Endothelial cell of umbilical vein (primary cell): ENCODE measurements around the gene FMNL3. TPM values are rescaled to one million over a fixed set of nuclear protein-coding genes. Genes with fewer than 3 reads are reported as not detected.

ENCODE experiments used
- BruUV-seq: library from RNA; stranded (reverse); fragments of 400-500 nt; replicated peaks from 2 replicates; lab custom pipeline; 2021; lab: Mats Ljungman, UMichigan
- CTCF ChIA-PET: fragments of 300-600, 350-600 bp; sonication (Branson Sonifier 250); formaldehyde crosslinking; loops from one replicate; lab custom pipeline; 2021; ENCODE audit warnings: antibody characterized with exemption, inconsistent platforms; lab: Charles Lee
- POLR2A ChIA-PET: fragments of 300-600, 350-600 bp; sonication (Branson Sonifier 250); formaldehyde crosslinking; loops from one replicate; lab custom pipeline; 2021; ENCODE audit warnings: antibody characterized with exemption, inconsistent platforms; lab: Charles Lee
- DNase-seq: peaks from one replicate; pipeline ENCODE4 v3.0.0-alpha.2; 2011; ENCODE audit warnings: low read depth, low spot score
- FAIRE-seq: peaks from 2 replicates; lab custom pipeline; 2011; peaks lifted over from hg19 to GRCh38; lab: Jason Lieb, UNC
- H2AFZ ChIP-seq: 2 replicates; pipeline ENCODE4 v1.6.0; 2012; ENCODE audit warnings: low read depth, low read length, control low read depth, inconsistent platforms
- H3K27ac ChIP-seq: 2 replicates; pipeline ENCODE4 v1.5.1; 2011; ENCODE audit warnings: low read depth, mild to moderate bottlenecking, control low read depth, low read length, moderate library complexity; ENCODE audit not compliant: insufficient read depth
- H3K27me3 ChIP-seq, 2 experiments: 2 replicates each; pipeline versions ENCODE4 v1.6.0 to v1.6.1; 2011; ENCODE audit warnings: low read length in 2 of 2, mixed read lengths in 1 of 2; ENCODE audit not compliant: control insufficient read depth in 2 of 2, insufficient read depth in 2 of 2
- H3K36me3 ChIP-seq, 2 experiments: 2 replicates in 1 of 2; 3 replicates in 1 of 2; pipeline ENCODE4 v1.5.1; 2011; ENCODE audit warnings: low read length in 2 of 2, mild to moderate bottlenecking in 1 of 2, moderate library complexity in 1 of 2; ENCODE audit not compliant: control insufficient read depth in 2 of 2, insufficient read depth in 2 of 2; ENCODE audit errors: extremely low read depth in 1 of 2
- H3K4me1 ChIP-seq: 3 replicates; pipeline ENCODE4 v1.5.1; 2011; ENCODE audit warnings: mild to moderate bottlenecking, low read length; ENCODE audit not compliant: control insufficient read depth, insufficient read depth; ENCODE audit errors: extremely low read depth
- H3K4me2 ChIP-seq: 2 replicates; pipeline ENCODE4 v1.6.1; 2011; ENCODE audit warnings: low read length, control low read depth, mixed read lengths; ENCODE audit not compliant: insufficient read depth
- H3K4me3 ChIP-seq, 3 experiments: fragments of 200-600 bp in 1 of 3; sonication (generic), shearing (Covaris generic) in 1 of 3; replicated peaks in 1 of 3; 2 replicates each; pipeline ENCODE4 v1.5.1; 2011 to 2016; ENCODE audit warnings: control low read depth in 3 of 3, low read length in 3 of 3, mild to moderate bottlenecking in 2 of 3, inconsistent platforms in 1 of 3, low read depth in 1 of 3, moderate library complexity in 1 of 3; ENCODE audit not compliant: insufficient read depth in 1 of 3
- H3K79me2 ChIP-seq: 2 replicates; pipeline ENCODE4 v1.6.0; 2012; ENCODE audit warnings: low read length, inconsistent platforms; ENCODE audit not compliant: control insufficient read depth, insufficient read depth
- H3K9ac ChIP-seq: replicated peaks from 2 replicates; pipeline ENCODE3; 2011; ENCODE audit warnings: low read length, control low read depth; ENCODE audit not compliant: insufficient read depth; ENCODE audit errors: extremely low read depth
- H3K9me1 ChIP-seq: replicated peaks from 3 replicates; pipeline ENCODE4 v1.6.0; 2011; ENCODE audit warnings: mild to moderate bottlenecking, low read length; ENCODE audit not compliant: control insufficient read depth, insufficient read depth; ENCODE audit errors: extremely low read depth
- H3K9me3 ChIP-seq: replicated peaks from 2 replicates; pipeline ENCODE4 v1.5.1; 2012; ENCODE audit warnings: low read length, inconsistent platforms; ENCODE audit not compliant: control insufficient read depth, insufficient read depth
- H4K20me1 ChIP-seq: replicated peaks from 2 replicates; pipeline ENCODE3; 2011; ENCODE audit warnings: mild to moderate bottlenecking, low read length; ENCODE audit not compliant: control insufficient read depth, insufficient read depth; ENCODE audit errors: extremely low read depth
- EZH2 ChIP-seq: IDR thresholded peaks from 2 replicates; pipeline ENCODE4 v1.6.1; 2012; ENCODE audit warnings: borderline replicate concordance, low read depth, mild to moderate bottlenecking, moderate library complexity, low read length, inconsistent platforms; ENCODE audit not compliant: severe bottlenecking
- FOS ChIP-seq: IDR thresholded peaks from 2 replicates; pipeline ENCODE4 v1.6.1; 2011; ENCODE audit warnings: mild to moderate bottlenecking, low read length, moderate library complexity, borderline replicate concordance; ENCODE audit not compliant: insufficient read depth
- GATA2 ChIP-seq: IDR thresholded peaks from 2 replicates; pipeline ENCODE4 v1.7.0; 2011; ENCODE audit warnings: low read depth, mild to moderate bottlenecking, moderate library complexity, mixed read lengths, low read length; ENCODE audit not compliant: insufficient read length, insufficient read depth
- JUN ChIP-seq: IDR thresholded peaks from 2 replicates; pipeline ENCODE4 v1.6.1; 2011; ENCODE audit warnings: borderline replicate concordance, low read depth; ENCODE audit not compliant: insufficient read length, insufficient read depth
- MYC ChIP-seq: IDR thresholded peaks from one replicate; pipeline ENCODE4 v1.6.1; 2011; ENCODE audit warnings: mild to moderate bottlenecking, low read depth, low read length
- POLR2A ChIP-seq: IDR thresholded peaks from 2 replicates; pipeline ENCODE4 v1.6.1; 2012; ENCODE audit warnings: low read depth, mild to moderate bottlenecking, control low read depth, low read length
- POLR2AphosphoS5 ChIP-seq: IDR thresholded peaks from 2 replicates; pipeline ENCODE4 v1.6.1; 2012; ENCODE audit warnings: low read depth, mild to moderate bottlenecking, control low read depth, low read length, moderate library complexity; ENCODE audit not compliant: insufficient read depth
- dilution Hi-C: fragments of 300-500 bp; cut with MboI; formaldehyde crosslinking; loops from one replicate; pipeline ENCODE4 v1.15.0; 2019; ENCODE audit warnings: low sequenced_read_pairs; ENCODE audit not compliant: extremely low pct_ligation_motif_present
- intact Hi-C: fragments of 100-400 bp; cut with micrococcal nuclease; formaldehyde crosslinking; loops from one replicate; pipeline ENCODE4 v1.10.0; 2022
- polyA plus RNA-seq, 4 experiments: library from polyadenylated mRNA; depleted of rRNA in 3 of 4; stranded (reverse) in 3 of 4; unstranded in 1 of 4; fragments of >200 nt; gene quantifications; 2 replicates each; pipeline versions ENCODE4 v1.2.1 to v1.2.3, GENCODE V29; 2011 to 2012; ENCODE audit warnings: missing spikeins in 1 of 4
- total RNA-seq: library from RNA; stranded (reverse); gene quantifications from 2 replicates; pipeline ENCODE4 v1.2.3, GENCODE V29; 2021
- TF ChIP-seq, protein P1 (sequence below): IDR thresholded peaks from 2 replicates; pipeline ENCODE4 v1.6.1; 2011; ENCODE audit not compliant: insufficient read depth, insufficient read length
- TF ChIP-seq, protein P2 (sequence below), 2 donors: IDR thresholded peaks; 1 replicate in 1 of 2; 2 replicates in 1 of 2; pipeline ENCODE4 v1.5.1; 2011; ENCODE audit warnings: low read length in 2 of 2, mild to moderate bottlenecking in 2 of 2, moderate library complexity in 2 of 2, control low read depth in 1 of 2, inconsistent platforms in 1 of 2, low read depth in 1 of 2; ENCODE audit not compliant: insufficient read depth in 1 of 2; ENCODE audit errors: extremely low read depth in 1 of 2

FMNL3 gene
- total and polyA plus RNA-seq, 2 donors (not counting 3 experiments of a cell fraction or from before 2014, with no cell fraction given) = 35.1 to 93.3 TPM

DNA sequence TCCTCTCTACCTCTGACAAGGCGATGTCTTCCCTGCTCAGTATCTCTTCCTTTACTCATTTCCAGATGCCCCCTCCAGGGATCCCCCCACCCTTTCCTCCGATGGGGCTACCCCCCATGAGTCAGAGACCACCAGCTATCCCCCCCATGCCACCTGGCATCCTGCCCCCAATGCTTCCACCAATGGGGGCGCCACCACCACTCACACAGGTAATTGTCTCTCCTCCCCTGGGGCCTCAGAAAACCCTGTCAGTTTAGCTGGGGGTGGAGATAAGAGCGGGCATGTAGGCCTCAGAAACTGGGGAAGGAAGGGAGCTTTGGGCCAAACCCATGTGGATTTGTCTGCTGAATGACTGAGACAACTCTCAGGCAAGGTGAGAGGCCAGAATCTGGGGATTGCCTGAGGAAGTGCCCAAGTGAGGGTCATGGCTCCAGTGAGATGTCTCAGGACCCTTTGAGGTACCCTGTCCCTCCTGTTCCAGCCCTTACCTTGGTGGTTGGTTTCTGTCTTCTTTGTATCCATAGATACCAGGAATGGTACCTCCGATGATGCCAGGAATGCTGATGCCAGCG is 75.8 kb downstream of the FMNL3 start:
- no peaks in the 10 kb centered on the region for H3K36me3 ChIP-seq
- H3K4me2 ChIP-seq = no peak overlapping the region
- H3K4me1 ChIP-seq = peaks cover 8% of the 10 kb centered on the region
- dilution Hi-C loops = no loop called here
- no peaks in the 10 kb centered on the region for H4K20me1 ChIP-seq
- ChIA-PET POLR2A (interaction anchor here (0.5 kb wide), 1 partner anchor 73 kb away, joined by 4 read pairs; no protein-coding TSS in a partner anchor), CTCF (interaction anchor here (0.7 to 2.2 kb wide), 3 partner anchors 8 to 110 kb away, joined by 3 to 5 read pairs (median 4); partner anchors contain the start of gene TMBIM6)
- H2AFZ ChIP-seq = no peak overlapping the region
- BruUV-seq = no TSS peak
- TF ChIP-seq POLR2A (no peak), POLR2AphosphoS5 (no peak), MYC (no peak), JUN (no peak), GATA2 (no peak), FOS (no peak), EZH2 (no peak)
- TF ChIP-seq, protein P1, sequence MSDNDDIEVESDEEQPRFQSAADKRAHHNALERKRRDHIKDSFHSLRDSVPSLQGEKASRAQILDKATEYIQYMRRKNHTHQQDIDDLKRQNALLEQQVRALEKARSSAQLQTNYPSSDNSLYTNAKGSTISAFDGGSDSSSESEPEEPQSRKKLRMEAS = no peak
- TF ChIP-seq, protein P2, sequence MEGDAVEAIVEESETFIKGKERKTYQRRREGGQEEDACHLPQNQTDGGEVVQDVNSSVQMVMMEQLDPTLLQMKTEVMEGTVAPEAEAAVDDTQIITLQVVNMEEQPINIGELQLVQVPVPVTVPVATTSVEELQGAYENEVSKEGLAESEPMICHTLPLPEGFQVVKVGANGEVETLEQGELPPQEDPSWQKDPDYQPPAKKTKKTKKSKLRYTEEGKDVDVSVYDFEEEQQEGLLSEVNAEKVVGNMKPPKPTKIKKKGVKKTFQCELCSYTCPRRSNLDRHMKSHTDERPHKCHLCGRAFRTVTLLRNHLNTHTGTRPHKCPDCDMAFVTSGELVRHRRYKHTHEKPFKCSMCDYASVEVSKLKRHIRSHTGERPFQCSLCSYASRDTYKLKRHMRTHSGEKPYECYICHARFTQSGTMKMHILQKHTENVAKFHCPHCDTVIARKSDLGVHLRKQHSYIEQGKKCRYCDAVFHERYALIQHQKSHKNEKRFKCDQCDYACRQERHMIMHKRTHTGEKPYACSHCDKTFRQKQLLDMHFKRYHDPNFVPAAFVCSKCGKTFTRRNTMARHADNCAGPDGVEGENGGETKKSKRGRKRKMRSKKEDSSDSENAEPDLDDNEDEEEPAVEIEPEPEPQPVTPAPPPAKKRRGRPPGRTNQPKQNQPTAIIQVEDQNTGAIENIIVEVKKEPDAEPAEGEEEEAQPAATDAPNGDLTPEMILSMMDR (IDR thresholded peaks at IDR 0.05; ENCODE audit: extremely low read depth in 1 of 2, insufficient read depth in 1 of 2, low read depth in 1 of 2, low read length in 2 of 2) = no peak
- no peaks in the 10 kb centered on the region for H3K9me1 ChIP-seq
- no peaks in the 10 kb centered on the region for H3K9me3 ChIP-seq
- DNase-seq (no peak), FAIRE-seq (no peak)
- no peak overlapping the region for H3K9ac ChIP-seq
- no peak overlapping the region for H3K4me3 ChIP-seq
- intact Hi-C loops = no loop called here
- no peaks in the 10 kb centered on the region for H3K27me3 ChIP-seq
- H3K27ac ChIP-seq = no peak overlapping the region
- H3K79me2 ChIP-seq = no peaks in the 10 kb centered on the region
